Measurements from ENCODE around the gene RAD23B. TPM values are rescaled to one million over a fixed set of nuclear protein-coding genes. Genes with fewer than 3 reads are reported as not detected.

The RAD23B gene
- total RNA-seq, 1 donor from 2014 or later, result 112 TPM

Other genes starting within 250 kb of the RAD23B start
- 113 TPM for gene KLF4, start 206.5 kb downstream of the RAD23B start, total RNA-seq

Measured in esophagus mucosa (tissue), 1 donor.